GM13977 (cell line): Measurements from ENCODE around the gene RALGAPA2.

Experiments used
- DNase-seq: peaks from one replicate; pipeline ENCODE4 v3.0.0; 2012; ENCODE audit warnings: low spot score
- CTCF ChIP-seq: IDR thresholded peaks from 2 replicates; pipeline ENCODE4 v1.5.1; 2012; ENCODE audit warnings: mild to moderate bottlenecking, control low read depth; ENCODE audit not compliant: insufficient read depth; ENCODE audit errors: extremely low read depth, missing control alignments
- in situ Hi-C: fragments of 300-500 bp; cut with MboI; formaldehyde crosslinking; loops from one replicate; pipeline ENCODE4 v1.12.0; 2022; ENCODE audit warnings: low sequenced_read_pairs, low pct_unique_long_range_greater_than_20kb, mixed read lengths, inconsistent platforms; ENCODE audit not compliant: unreplicated experiment

The RALGAPA2 gene

GRCh38 chr20:20501128-20501527, 211.3 kb downstream of the RALGAPA2 start:
- in situ Hi-C loops = no loop called here
- DNase-seq = no peak
- no peak for TF ChIP-seq CTCF

GRCh38 chr20:20500312-20500711, 212.1 kb downstream of the RALGAPA2 start:
- TF ChIP-seq CTCF = no peak
- in situ Hi-C loops = no loop called here
- no peak for DNase-seq

GRCh38 chr20:20499439-20499838, 213.0 kb downstream of the RALGAPA2 start:
- no peak for DNase-seq
- no peak for TF ChIP-seq CTCF
- in situ Hi-C loops = no loop called here

- no peak for DNase-seq
- TF ChIP-seq CTCF = no peak
- in situ Hi-C loops = no loop called here
These were observed 214.2 kb downstream of the RALGAPA2 start for GRCh38 chr20:20498076-20498861.

- TF ChIP-seq CTCF = no peak
- no peak for DNase-seq
- in situ Hi-C loops = no loop called here
These were observed 215.0 kb downstream of the RALGAPA2 start for GRCh38 chr20:20497242-20497978.

- DNase-seq = no peak
- in situ Hi-C loops = no loop called here
- TF ChIP-seq CTCF = no peak
These were observed 216.5 kb downstream of the RALGAPA2 start for GRCh38 chr20:20495729-20496503.
